Mesothelial cell of epicardium (in vitro differentiated cells): Measurements from ENCODE around the gene ZNF79. TPM values are rescaled to one million over a fixed set of nuclear protein-coding genes. Genes with fewer than 3 reads are reported as not detected.

ENCODE experiments used
- DNase-seq, 2 experiments: peaks; one replicate each; pipeline ENCODE4 v3.0.0; 2021; ENCODE audit warnings: low spot score in 2 of 2; ENCODE audit not compliant: unreplicated experiment in 2 of 2
- H3K27ac Mint-ChIP-seq: 2 replicates; pipeline ENCODE4 v1.8.0; 2021; ENCODE audit warnings: mixed read lengths
- H3K27me3 Mint-ChIP-seq: 2 replicates; pipeline ENCODE4 v1.8.0; 2021; ENCODE audit warnings: low read depth, mixed read lengths
- H3K36me3 Mint-ChIP-seq: 2 replicates; pipeline ENCODE4 v1.8.0; 2021; ENCODE audit warnings: mixed read lengths
- H3K4me1 Mint-ChIP-seq: 2 replicates; pipeline ENCODE4 v1.8.0; 2021; ENCODE audit warnings: mixed read lengths
- H3K4me3 Mint-ChIP-seq: 2 replicates; pipeline ENCODE4 v1.8.0; 2021; ENCODE audit warnings: mild to moderate bottlenecking, moderate library complexity, mixed read lengths
- H3K9me3 Mint-ChIP-seq: 2 replicates; pipeline ENCODE4 v1.8.0; 2021; ENCODE audit warnings: mixed read lengths
- total RNA-seq: library from RNA; stranded (reverse); gene quantifications from 3 replicates; pipeline ENCODE4 v1.2.1, GENCODE V29; 2021
- TF ChIP-seq, protein P1 (sequence below): fragments of 200-600 bp; sonication (generic); IDR thresholded peaks from one replicate; pipeline ENCODE4 v1.5.0; 2021; ENCODE audit warnings: antibody characterized with exemption; ENCODE audit not compliant: unreplicated experiment

Gene ZNF79
- total RNA-seq, 1 donor from 2014 or later, result 11.0 TPM

DNA sequence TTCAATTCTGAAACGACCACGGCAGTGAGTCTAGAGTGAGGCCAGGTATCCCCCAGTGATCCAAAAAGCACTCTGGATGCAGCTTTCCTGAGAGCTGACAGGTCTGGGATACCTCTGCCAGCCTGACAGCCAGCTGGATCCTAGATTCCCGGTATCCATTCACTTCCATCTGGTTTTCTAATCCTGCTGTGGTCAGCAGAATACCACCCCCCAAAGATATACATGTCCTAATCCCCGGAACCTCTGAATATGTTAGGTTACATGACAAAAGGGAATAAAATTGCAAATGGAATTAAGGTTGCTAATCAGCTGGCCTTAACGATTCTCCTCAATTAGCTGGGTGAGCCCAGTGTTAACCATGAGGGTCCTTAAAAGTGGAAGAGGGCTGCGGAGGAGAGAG lies 1.4 kb upstream of the ZNF79 start:
- no peaks in the 10 kb centered on the region for H3K9me3 Mint-ChIP-seq
- H3K27ac Mint-ChIP-seq, result peak overlapping the region; percentile 100
- peaks cover 42% of the 10 kb centered on the region for H3K4me1 Mint-ChIP-seq
- no peak for DNase-seq
- peak overlapping the region; percentile 98 for H3K4me3 Mint-ChIP-seq
- TF ChIP-seq, protein P1, sequence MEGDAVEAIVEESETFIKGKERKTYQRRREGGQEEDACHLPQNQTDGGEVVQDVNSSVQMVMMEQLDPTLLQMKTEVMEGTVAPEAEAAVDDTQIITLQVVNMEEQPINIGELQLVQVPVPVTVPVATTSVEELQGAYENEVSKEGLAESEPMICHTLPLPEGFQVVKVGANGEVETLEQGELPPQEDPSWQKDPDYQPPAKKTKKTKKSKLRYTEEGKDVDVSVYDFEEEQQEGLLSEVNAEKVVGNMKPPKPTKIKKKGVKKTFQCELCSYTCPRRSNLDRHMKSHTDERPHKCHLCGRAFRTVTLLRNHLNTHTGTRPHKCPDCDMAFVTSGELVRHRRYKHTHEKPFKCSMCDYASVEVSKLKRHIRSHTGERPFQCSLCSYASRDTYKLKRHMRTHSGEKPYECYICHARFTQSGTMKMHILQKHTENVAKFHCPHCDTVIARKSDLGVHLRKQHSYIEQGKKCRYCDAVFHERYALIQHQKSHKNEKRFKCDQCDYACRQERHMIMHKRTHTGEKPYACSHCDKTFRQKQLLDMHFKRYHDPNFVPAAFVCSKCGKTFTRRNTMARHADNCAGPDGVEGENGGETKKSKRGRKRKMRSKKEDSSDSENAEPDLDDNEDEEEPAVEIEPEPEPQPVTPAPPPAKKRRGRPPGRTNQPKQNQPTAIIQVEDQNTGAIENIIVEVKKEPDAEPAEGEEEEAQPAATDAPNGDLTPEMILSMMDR, result no peak
- no peaks in the 10 kb centered on the region for H3K27me3 Mint-ChIP-seq
- peaks cover 5% of the 10 kb centered on the region for H3K36me3 Mint-ChIP-seq

DNA sequence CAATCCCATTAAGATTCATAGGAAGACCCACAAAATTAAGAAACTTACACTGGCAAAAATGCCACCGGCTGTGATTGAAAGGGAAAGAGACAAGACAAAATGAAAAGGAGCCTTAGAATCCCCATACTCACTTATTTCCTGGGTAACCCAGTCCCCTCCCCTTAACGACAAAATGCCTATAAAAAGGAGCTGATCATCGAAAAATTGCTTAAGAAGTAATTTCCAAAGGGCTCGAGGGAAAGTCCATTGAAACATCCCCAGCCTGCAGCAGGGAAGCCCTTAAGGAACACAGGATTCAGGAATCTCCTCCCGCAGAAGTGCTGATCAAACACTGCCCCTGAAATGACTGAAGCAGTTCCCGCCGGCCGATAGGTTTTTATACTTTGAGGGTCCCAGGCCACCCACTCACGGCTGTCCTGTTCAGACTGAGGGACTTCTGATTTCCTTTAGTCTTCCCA lies 677 bp upstream of the ZNF79 start:
- H3K4me1 Mint-ChIP-seq, result peaks cover 40% of the 10 kb centered on the region
- H3K27me3 Mint-ChIP-seq, result no peaks in the 10 kb centered on the region
- no peak for DNase-seq
- peak overlapping the region; percentile 100 for H3K27ac Mint-ChIP-seq
- H3K4me3 Mint-ChIP-seq, result peak overlapping the region; percentile 98
- peaks cover 5% of the 10 kb centered on the region for H3K36me3 Mint-ChIP-seq
- TF ChIP-seq, protein P1, result no peak
- H3K9me3 Mint-ChIP-seq, result no peaks in the 10 kb centered on the region

DNA sequence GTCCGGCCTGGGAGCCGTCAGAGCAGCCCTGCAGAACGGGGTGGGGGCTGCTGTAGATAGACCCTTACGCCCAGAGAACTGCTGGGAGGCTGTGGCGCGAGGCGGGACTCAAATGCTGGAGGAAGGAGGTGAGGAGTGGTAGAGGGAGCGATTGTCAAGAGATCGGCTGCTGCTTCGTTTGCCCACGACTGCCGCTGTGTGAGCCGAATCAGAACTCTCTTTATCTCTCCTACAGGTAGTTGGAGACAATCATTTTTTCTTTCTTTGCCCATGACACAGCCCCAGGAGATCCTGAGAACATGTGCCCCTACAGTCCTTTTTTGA lies 456 bp downstream of the ZNF79 start:
- TF ChIP-seq, protein P1, result no peak
- no peaks in the 10 kb centered on the region for H3K27me3 Mint-ChIP-seq
- no peak for DNase-seq
- H3K27ac Mint-ChIP-seq, result peak overlapping the region; percentile 100
- H3K36me3 Mint-ChIP-seq, result peaks cover 5% of the 10 kb centered on the region
- peaks cover 37% of the 10 kb centered on the region for H3K4me1 Mint-ChIP-seq
- peak overlapping the region; percentile 98 for H3K4me3 Mint-ChIP-seq
- H3K9me3 Mint-ChIP-seq, result no peaks in the 10 kb centered on the region

DNA sequence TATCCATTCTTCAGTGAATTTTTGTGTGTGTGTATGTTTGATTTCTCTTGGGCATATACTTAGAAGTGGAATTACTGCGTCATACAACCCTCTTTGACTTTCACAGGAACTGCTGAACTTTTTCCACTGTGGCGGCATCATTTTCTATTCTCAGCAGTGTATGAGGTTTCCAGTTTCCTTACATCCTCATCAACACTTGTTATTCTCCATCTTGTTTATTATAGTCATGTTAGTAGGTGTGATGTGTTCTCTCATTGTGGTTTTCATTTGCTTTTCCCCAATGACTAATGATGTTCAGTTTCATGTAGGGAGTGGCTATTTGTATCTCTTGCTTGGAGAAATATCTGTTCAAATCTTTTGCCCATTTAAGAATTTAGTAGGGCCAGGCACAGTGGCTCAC lies 2.6 kb downstream of the ZNF79 start:
- H3K4me1 Mint-ChIP-seq, result peaks cover 37% of the 10 kb centered on the region
- DNase-seq, result no peak
- no peak overlapping the region for H3K27ac Mint-ChIP-seq
- peaks cover 18% of the 10 kb centered on the region for H3K36me3 Mint-ChIP-seq
- no peaks in the 10 kb centered on the region for H3K9me3 Mint-ChIP-seq
- peak overlapping the region; percentile 7 for H3K4me3 Mint-ChIP-seq
- H3K27me3 Mint-ChIP-seq, result no peaks in the 10 kb centered on the region
- TF ChIP-seq, protein P1, result no peak

DNA sequence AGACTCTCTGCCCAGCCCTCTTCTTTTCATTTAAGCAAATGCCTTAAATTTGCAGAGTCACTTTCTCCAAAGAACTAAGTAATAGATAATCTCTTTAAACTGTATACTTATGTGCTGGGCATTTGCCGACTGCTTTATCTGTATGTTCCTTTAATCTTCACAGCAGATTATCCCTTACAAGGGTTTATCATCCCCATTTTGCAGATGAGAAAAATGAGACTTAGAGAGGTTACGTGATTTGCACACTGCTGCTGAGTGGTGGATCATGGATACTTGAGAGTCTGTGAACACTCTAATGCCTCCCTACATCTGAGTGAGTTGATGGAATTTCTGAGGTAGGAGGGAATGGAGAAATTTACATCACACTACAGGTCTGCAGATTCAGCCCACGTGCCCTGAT lies 4.2 kb downstream of the ZNF79 start:
- no peak for DNase-seq
- H3K36me3 Mint-ChIP-seq, result peaks cover 20% of the 10 kb centered on the region
- no peak overlapping the region for H3K4me3 Mint-ChIP-seq
- H3K9me3 Mint-ChIP-seq, result no peaks in the 10 kb centered on the region
- H3K27me3 Mint-ChIP-seq, result no peaks in the 10 kb centered on the region
- TF ChIP-seq, protein P1, result no peak
- H3K4me1 Mint-ChIP-seq, result peaks cover 25% of the 10 kb centered on the region
- no peak overlapping the region for H3K27ac Mint-ChIP-seq

DNA sequence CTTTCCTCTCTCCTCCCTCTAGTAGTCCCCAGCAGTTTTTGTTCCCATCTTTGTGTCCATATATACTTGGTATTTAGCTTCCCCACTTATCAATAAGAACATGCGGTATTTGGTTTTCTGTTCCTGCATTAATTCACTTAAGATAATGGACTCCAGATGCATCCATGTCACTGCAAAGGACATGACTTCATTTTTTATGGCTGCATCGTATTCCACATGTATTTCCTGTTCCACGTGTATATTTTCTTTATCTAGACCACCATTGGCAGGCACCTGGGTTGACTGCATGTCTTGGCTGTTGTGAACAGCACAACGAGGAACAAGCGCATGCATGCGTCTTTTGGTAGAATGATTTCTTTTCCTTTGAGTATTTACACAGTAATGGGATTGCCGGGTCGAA lies 6.2 kb downstream of the ZNF79 start:
- no peak for DNase-seq
- H3K36me3 Mint-ChIP-seq, result peaks cover 31% of the 10 kb centered on the region
- TF ChIP-seq, protein P1, result no peak

More for the DNA sequence above, 6.2 kb downstream of the ZNF79 start:
- Mint-ChIP-seq H3K9me3 (no peaks in the 10 kb centered on the region), H3K27ac (no peak overlapping the region), H3K4me1 (peaks cover 12% of the 10 kb centered on the region), H3K27me3 (no peaks in the 10 kb centered on the region), H3K4me3 (no peak overlapping the region)
